GM23338 (cell line): ENCODE data around the gene DMWD. TPM values are rescaled to one million over a fixed set of nuclear protein-coding genes. Genes with fewer than 3 reads are reported as not detected.

Experiments used
- ATAC-seq: fragments of 200-7000 bp; cut with Tn5 transposase; 3 replicates; pipeline ENCODE4 v1.9.1; 2020
- DNase-seq: peaks from one replicate; pipeline ENCODE4 v3.0.0-alpha.2; 2015; ENCODE audit warnings: low spot score
- H2AFZ ChIP-seq: fragments of 200-600 bp; sonication (generic); 2 replicates; pipeline ENCODE4 v1.8.0; 2016; ENCODE audit warnings: antibody characterized with exemption, mild to moderate bottlenecking, moderate library complexity
- H3F3A ChIP-seq: fragments of 200-600 bp; sonication (generic); replicated peaks from 2 replicates; pipeline ENCODE4 v1.8.0; 2017; ENCODE audit warnings: antibody characterized with exemption, mixed run types, low read depth
- H3K27ac ChIP-seq: fragments of 200-600 bp; sonication (generic); 2 replicates; pipeline ENCODE4 v1.6.1; 2016; ENCODE audit warnings: low read depth
- H3K27me3 ChIP-seq: fragments of 200-600 bp; sonication (generic); 2 replicates; pipeline ENCODE4 v1.8.0; 2016; ENCODE audit warnings: mild to moderate bottlenecking, mixed run types, moderate library complexity; ENCODE audit not compliant: insufficient read depth
- H3K36me3 ChIP-seq: fragments of 200-600 bp; sonication (generic); 2 replicates; pipeline ENCODE4 v1.8.0; 2016; ENCODE audit warnings: mild to moderate bottlenecking; ENCODE audit not compliant: insufficient read depth
- H3K4me1 ChIP-seq: fragments of 200-600 bp; sonication (generic); 2 replicates; pipeline ENCODE4 v1.8.0; 2016; ENCODE audit warnings: mild to moderate bottlenecking, moderate library complexity; ENCODE audit not compliant: insufficient read depth
- H3K4me2 ChIP-seq: fragments of 200-600 bp; sonication (generic); 2 replicates; pipeline ENCODE4 v1.7.1; 2017; ENCODE audit warnings: mixed run types
- H3K4me3 ChIP-seq: fragments of 200-600 bp; sonication (generic); 2 replicates; pipeline ENCODE4 v1.6.1; 2016; ENCODE audit warnings: mixed run types
- H3K79me2 ChIP-seq: fragments of 200-600 bp; sonication (generic); replicated peaks from 2 replicates; pipeline ENCODE4 v1.8.0; 2017; ENCODE audit warnings: mild to moderate bottlenecking; ENCODE audit not compliant: insufficient read depth
- H3K9me2 ChIP-seq: fragments of 200-600 bp; sonication (generic); 2 replicates; pipeline ENCODE4 v1.8.0; 2017; ENCODE audit not compliant: insufficient read depth
- H4K20me1 ChIP-seq: fragments of 200-600 bp; sonication (generic); replicated peaks from 2 replicates; pipeline ENCODE4 v1.8.0; 2017; ENCODE audit warnings: mild to moderate bottlenecking; ENCODE audit not compliant: insufficient read depth
- H3K27ac Mint-ChIP-seq: 2 replicates; pipeline ENCODE4 v1.8.0; 2020; ENCODE audit warnings: inconsistent platforms, mild to moderate bottlenecking, moderate library complexity, mixed read lengths
- H3K27me3 Mint-ChIP-seq: 3 replicates; pipeline ENCODE4 v1.8.0; 2022; ENCODE audit warnings: low read depth, mild to moderate bottlenecking, moderate library complexity, mixed read lengths, inconsistent platforms; ENCODE audit not compliant: insufficient read depth, poor library complexity
- H3K36me3 Mint-ChIP-seq: 3 replicates; pipeline ENCODE4 v1.8.0; 2021; ENCODE audit warnings: low read depth, mild to moderate bottlenecking, inconsistent platforms, moderate library complexity, mixed read lengths
- H3K4me1 Mint-ChIP-seq: 3 replicates; pipeline ENCODE4 v1.8.0; 2020; ENCODE audit warnings: mild to moderate bottlenecking, inconsistent platforms, mixed read lengths
- H3K4me3 Mint-ChIP-seq: 3 replicates; pipeline ENCODE4 v1.8.0; 2021; ENCODE audit warnings: moderate library complexity, mild to moderate bottlenecking, inconsistent platforms, mixed read lengths
- H3K9me3 Mint-ChIP-seq: 3 replicates; pipeline ENCODE4 v1.8.0; 2020; ENCODE audit warnings: moderate library complexity, mild to moderate bottlenecking, inconsistent platforms, mixed read lengths
- CREB1 ChIP-seq: fragments of 250-450 bp; sonication (Bioruptor Pico); IDR thresholded peaks from 2 replicates; pipeline ENCODE4 v1.5.0; 2020; ENCODE audit warnings: low read depth, mild to moderate bottlenecking, moderate library complexity
- ETS1 ChIP-seq: IDR thresholded peaks from 2 replicates; pipeline ENCODE4 v1.6.1; 2016; ENCODE audit warnings: antibody characterized with exemption
- JUNB ChIP-seq: IDR thresholded peaks from one replicate; pipeline ENCODE4 v1.6.1; 2016; ENCODE audit warnings: antibody characterized with exemption; ENCODE audit not compliant: unreplicated experiment
- NANOG ChIP-seq: IDR thresholded peaks from 2 replicates; pipeline ENCODE4 v1.6.1; 2016; ENCODE audit warnings: antibody characterized with exemption, borderline replicate concordance
- POLR2AphosphoS5 ChIP-seq: IDR thresholded peaks from 2 replicates; pipeline ENCODE4 v1.6.1; 2016; ENCODE audit warnings: antibody characterized with exemption, low read depth
- REST ChIP-seq: IDR thresholded peaks from one replicate; pipeline ENCODE4 v1.6.1; 2018; ENCODE audit warnings: antibody characterized with exemption; ENCODE audit not compliant: unreplicated experiment
- STAT1 ChIP-seq: IDR thresholded peaks from one replicate; pipeline ENCODE4 v1.6.1; 2016; ENCODE audit warnings: antibody characterized with exemption; ENCODE audit not compliant: unreplicated experiment
- ZNF331 ChIP-seq: fragments of 250-450 bp; sonication (Bioruptor Pico); IDR thresholded peaks from 2 replicates; pipeline ENCODE4 v1.5.0; 2020; ENCODE audit warnings: low read depth, mild to moderate bottlenecking, moderate library complexity
- ZNF462 ChIP-seq: fragments of 250-450 bp; sonication (Bioruptor Pico); IDR thresholded peaks from 2 replicates; pipeline ENCODE4 v1.5.0; 2020; ENCODE audit warnings: mild to moderate bottlenecking, moderate library complexity
- polyA plus RNA-seq: library from polyadenylated mRNA; unstranded; fragments of >200 nt; fragmentation: Nextera tagmentation; extraction: Ambion mirVana; gene quantifications from 2 replicates; pipeline ENCODE4 v1.2.1, GENCODE V29; 2016
- total RNA-seq: library from RNA; depleted of rRNA; stranded (reverse); fragments of >200 nt; shearing (Covaris generic); gene quantifications from 2 replicates; pipeline ENCODE4 v1.2.3, GENCODE V29; 2014

DMWD gene
- total and polyA plus RNA-seq, 2 experiments from 2014 or later = 12.1 to 45.6 TPM

GRCh38 chr19:45828945-45829344 lies 36.3 kb upstream of the DMWD start (continued):
- TF ChIP-seq ZNF462 (CRISPR knock-in tag) (no peak), POLR2AphosphoS5 (no peak), NANOG (no peak), STAT1 (no peak)

- TF ChIP-seq ETS1 (no peak), JUNB (no peak), CREB1 (CRISPR knock-in tag) (no peak), STAT1 (no peak), ZNF331 (CRISPR knock-in tag) (no peak), REST (no peak), NANOG (no peak)
- ATAC-seq = no peak
- Mint-ChIP-seq H3K36me3 (peaks cover 89% of the 10 kb centered on the region), H3K4me3 (no peak overlapping the region; the same call in 2 of the 3 replicates), H3K27me3 (peaks cover 16% of the 10 kb centered on the region), H3K4me1 (no peaks in the 10 kb centered on the region; the same call in 2 of the 3 replicates), H3K27ac (no peak overlapping the region), H3K9me3 (no peaks in the 10 kb centered on the region)
- DNase-seq = no peak
- no peaks in the 10 kb centered on the region for H3K27me3 ChIP-seq
- no peak overlapping the region for H3K4me3 ChIP-seq
- peaks cover 6% of the 10 kb centered on the region; the same call in 1 of the 2 replicates for H3F3A ChIP-seq
- H3K4me2 ChIP-seq = no peak overlapping the region
- no peaks in the 10 kb centered on the region for H3K79me2 ChIP-seq
- H3K9me2 ChIP-seq = no peaks in the 10 kb centered on the region
- H4K20me1 ChIP-seq = no peaks in the 10 kb centered on the region; the same call in 1 of the 2 replicates
- no peaks in the 10 kb centered on the region for H3K4me1 ChIP-seq
- no peak overlapping the region for H3K27ac ChIP-seq
- no peak overlapping the region for H2AFZ ChIP-seq
- peaks cover 9% of the 10 kb centered on the region for H3K36me3 ChIP-seq
Measured at GRCh38 chr19:45828523-45828922, 35.9 kb upstream of the DMWD start.
